Measurements from ENCODE around the gene TMEM242. TPM values are rescaled to one million over a fixed set of nuclear protein-coding genes. Genes with fewer than 3 reads are reported as not detected.

TMEM242 gene
- total RNA-seq, 2 donors from 2014 or later, result 10.8 to 11.7 TPM

DNA sequence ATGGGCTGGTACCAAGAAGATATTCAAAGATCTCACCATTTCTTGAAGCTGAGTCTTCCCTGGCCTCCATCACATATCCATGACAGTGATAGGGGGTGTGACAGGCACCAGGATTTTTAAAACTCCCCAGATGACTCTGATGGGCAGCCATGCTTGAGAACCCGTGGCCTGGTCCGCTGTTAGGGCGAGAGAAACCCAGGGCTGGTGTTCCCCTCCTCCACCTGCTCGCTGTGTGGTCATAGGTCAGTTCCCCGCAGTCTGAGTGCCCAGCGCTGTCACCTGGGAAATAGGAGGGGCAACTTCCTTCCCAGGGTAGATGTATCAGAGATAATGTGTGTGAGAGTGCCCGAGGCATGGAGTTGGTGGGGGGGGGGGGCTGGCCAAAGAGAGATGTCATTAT lies 50.9 kb downstream of the TMEM242 start:
- Mint-ChIP-seq H3K4me3 (no peak overlapping the region), H3K4me1 (peaks cover 6% of the 10 kb centered on the region), H3K36me3 (ENCODE audit: low read depth) (peaks cover 3% of the 10 kb centered on the region), H3K9me3 (peaks cover 6% of the 10 kb centered on the region), H3K27ac (no peak overlapping the region), H3K27me3 (ENCODE audit: insufficient read depth) (peaks cover 10% of the 10 kb centered on the region)
- peaks cover 9% of the 10 kb centered on the region for H3K27me3 ChIP-seq (ENCODE audit: control insufficient read depth, insufficient read depth, low read length, poor library complexity, severe bottlenecking)
- no peak overlapping the region for H3K9ac ChIP-seq (ENCODE audit: extremely low read depth, low read length, poor library complexity, severe bottlenecking)
- TF ChIP-seq, protein P1, sequence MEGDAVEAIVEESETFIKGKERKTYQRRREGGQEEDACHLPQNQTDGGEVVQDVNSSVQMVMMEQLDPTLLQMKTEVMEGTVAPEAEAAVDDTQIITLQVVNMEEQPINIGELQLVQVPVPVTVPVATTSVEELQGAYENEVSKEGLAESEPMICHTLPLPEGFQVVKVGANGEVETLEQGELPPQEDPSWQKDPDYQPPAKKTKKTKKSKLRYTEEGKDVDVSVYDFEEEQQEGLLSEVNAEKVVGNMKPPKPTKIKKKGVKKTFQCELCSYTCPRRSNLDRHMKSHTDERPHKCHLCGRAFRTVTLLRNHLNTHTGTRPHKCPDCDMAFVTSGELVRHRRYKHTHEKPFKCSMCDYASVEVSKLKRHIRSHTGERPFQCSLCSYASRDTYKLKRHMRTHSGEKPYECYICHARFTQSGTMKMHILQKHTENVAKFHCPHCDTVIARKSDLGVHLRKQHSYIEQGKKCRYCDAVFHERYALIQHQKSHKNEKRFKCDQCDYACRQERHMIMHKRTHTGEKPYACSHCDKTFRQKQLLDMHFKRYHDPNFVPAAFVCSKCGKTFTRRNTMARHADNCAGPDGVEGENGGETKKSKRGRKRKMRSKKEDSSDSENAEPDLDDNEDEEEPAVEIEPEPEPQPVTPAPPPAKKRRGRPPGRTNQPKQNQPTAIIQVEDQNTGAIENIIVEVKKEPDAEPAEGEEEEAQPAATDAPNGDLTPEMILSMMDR (conservative IDR thresholded peaks at IDR 0.05), result no peak
- no peaks in the 10 kb centered on the region for H3K9me3 ChIP-seq (ENCODE audit: control insufficient read depth, low read length)
- no peaks in the 10 kb centered on the region for H3K36me3 ChIP-seq (ENCODE audit: control insufficient read depth, insufficient read depth, low read length)
- H3K27ac ChIP-seq (ENCODE audit: low read depth, low read length), result no peak overlapping the region
- DNase-seq, result peak; percentile 45
- peaks cover 2% of the 10 kb centered on the region for H3K4me1 ChIP-seq (ENCODE audit: control insufficient read depth, insufficient read depth, low read length)
- WGBS, 2 experiments (ENCODE audit: insufficient coverage in 1 of 2, insufficient read length in 1 of 2), result 80 to 93% methylated on average over 1 to 7 of the region's 7 CpGs
- no peak overlapping the region for H3K4me3 ChIP-seq (ENCODE audit: low read length)

DNA sequence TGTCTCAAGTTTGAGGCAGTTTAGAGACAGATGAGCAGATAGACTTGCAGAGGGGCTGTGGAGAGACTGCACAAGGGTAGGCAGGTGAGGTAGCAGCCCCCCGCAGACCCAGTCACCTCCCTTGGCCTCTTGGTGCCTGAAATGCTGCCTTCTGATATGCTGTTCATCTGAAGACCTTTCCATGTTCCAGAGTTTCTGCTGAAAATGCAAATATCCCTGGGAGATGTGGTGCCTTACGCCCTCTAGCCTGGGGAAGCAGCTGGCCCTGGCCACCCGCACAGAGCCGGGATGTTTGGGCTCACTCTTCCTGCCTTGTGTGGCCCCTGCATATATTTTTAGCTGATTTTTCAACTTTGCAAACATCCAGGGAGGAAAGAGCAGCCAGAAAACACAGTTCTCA lies 51.4 kb downstream of the TMEM242 start:
- Histone ChIP-seq H3K27ac (ENCODE audit: low read depth, low read length) (no peak overlapping the region), H3K4me1 (ENCODE audit: control insufficient read depth, insufficient read depth, low read length) (no peaks in the 10 kb centered on the region), H3K27me3 (ENCODE audit: control insufficient read depth, insufficient read depth, low read length, poor library complexity, severe bottlenecking) (peaks cover 9% of the 10 kb centered on the region), H3K9me3 (ENCODE audit: control insufficient read depth, low read length) (no peaks in the 10 kb centered on the region), H3K4me3 (ENCODE audit: low read length) (no peak overlapping the region), H3K9ac (ENCODE audit: extremely low read depth, low read length, poor library complexity, severe bottlenecking) (no peak overlapping the region), H3K36me3 (ENCODE audit: control insufficient read depth, insufficient read depth, low read length) (no peaks in the 10 kb centered on the region)
- TF ChIP-seq, protein P1 (conservative IDR thresholded peaks at IDR 0.05), result no peak
- Mint-ChIP-seq H3K4me1 (peaks cover 3% of the 10 kb centered on the region), H3K36me3 (ENCODE audit: low read depth) (peaks cover 3% of the 10 kb centered on the region), H3K27ac (no peak overlapping the region), H3K4me3 (no peak overlapping the region), H3K27me3 (ENCODE audit: insufficient read depth) (peaks cover 10% of the 10 kb centered on the region), H3K9me3 (peaks cover 6% of the 10 kb centered on the region)
- WGBS, 2 experiments (ENCODE audit: insufficient coverage in 1 of 2, insufficient read length in 1 of 2), result 86 to 95% methylated on average over 3 to 4 of the region's 4 CpGs
- peak; percentile 39 for DNase-seq

DNA sequence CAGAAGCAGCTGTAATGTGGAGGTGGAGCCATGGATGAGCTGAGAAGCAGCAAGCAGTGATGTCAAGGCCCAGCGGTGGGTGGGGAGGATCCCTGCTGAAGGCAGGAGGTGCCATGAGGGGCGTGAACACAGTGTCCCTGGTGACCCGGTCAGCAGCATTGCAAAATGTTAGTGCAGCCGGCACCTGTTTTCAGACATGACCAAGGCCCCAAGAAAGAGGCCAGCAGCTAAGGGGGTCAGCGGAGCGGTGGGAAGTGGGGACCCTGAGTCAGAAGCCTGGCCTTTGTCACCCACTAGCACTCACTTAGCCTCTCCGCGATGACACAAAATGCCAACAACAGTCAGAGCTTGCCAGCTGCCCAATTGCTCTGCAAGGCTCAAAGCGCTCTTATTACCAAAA lies 51.9 kb downstream of the TMEM242 start:
- Mint-ChIP-seq H3K4me3 (no peak overlapping the region), H3K36me3 (ENCODE audit: low read depth) (peaks cover 3% of the 10 kb centered on the region), H3K4me1 (peaks cover 3% of the 10 kb centered on the region), H3K27ac (no peak overlapping the region), H3K27me3 (ENCODE audit: insufficient read depth) (peaks cover 8% of the 10 kb centered on the region), H3K9me3 (peaks cover 6% of the 10 kb centered on the region)
- H3K27ac ChIP-seq (ENCODE audit: low read depth, low read length), result no peak overlapping the region
- H3K4me3 ChIP-seq (ENCODE audit: low read length), result no peak overlapping the region
- H3K27me3 ChIP-seq (ENCODE audit: control insufficient read depth, insufficient read depth, low read length, poor library complexity, severe bottlenecking), result peaks cover 9% of the 10 kb centered on the region
- no peaks in the 10 kb centered on the region for H3K9me3 ChIP-seq (ENCODE audit: control insufficient read depth, low read length)
- H3K9ac ChIP-seq (ENCODE audit: extremely low read depth, low read length, poor library complexity, severe bottlenecking), result no peak overlapping the region
- 94 to 96% methylated on average over 4 to 9 of the region's 9 CpGs for WGBS, 2 experiments (ENCODE audit: insufficient coverage in 1 of 2, insufficient read length in 1 of 2)
- DNase-seq, result peak; percentile 38
- H3K36me3 ChIP-seq (ENCODE audit: control insufficient read depth, insufficient read depth, low read length), result no peaks in the 10 kb centered on the region
- TF ChIP-seq, protein P1 (conservative IDR thresholded peaks at IDR 0.05), result no peak
- no peaks in the 10 kb centered on the region for H3K4me1 ChIP-seq (ENCODE audit: control insufficient read depth, insufficient read depth, low read length)
